ENCODE results near the gene SACS.

DNA sequence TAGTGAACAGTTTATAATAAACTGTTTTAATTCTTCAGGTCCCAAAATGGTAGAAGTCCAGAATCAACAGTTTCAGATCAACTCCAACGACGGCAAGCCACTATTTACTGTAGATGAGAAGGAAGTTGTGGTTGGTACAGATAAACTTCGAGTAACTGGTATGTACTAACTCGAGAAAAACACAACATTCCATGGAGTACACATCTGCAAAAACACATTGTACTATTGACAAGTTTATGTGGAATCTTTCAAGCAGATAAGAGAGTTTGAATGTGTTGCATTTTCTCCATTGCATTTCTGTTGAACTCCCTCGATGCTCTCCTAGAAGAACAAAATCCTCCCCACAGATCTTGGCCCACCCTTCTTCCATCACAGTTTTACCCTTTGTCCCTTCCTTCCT lies 154.2 kb downstream of the SACS start:
- no peak for TF ChIP-seq YY1 (IDR thresholded peaks at IDR 0.05)
- TF ChIP-seq, protein P1, sequence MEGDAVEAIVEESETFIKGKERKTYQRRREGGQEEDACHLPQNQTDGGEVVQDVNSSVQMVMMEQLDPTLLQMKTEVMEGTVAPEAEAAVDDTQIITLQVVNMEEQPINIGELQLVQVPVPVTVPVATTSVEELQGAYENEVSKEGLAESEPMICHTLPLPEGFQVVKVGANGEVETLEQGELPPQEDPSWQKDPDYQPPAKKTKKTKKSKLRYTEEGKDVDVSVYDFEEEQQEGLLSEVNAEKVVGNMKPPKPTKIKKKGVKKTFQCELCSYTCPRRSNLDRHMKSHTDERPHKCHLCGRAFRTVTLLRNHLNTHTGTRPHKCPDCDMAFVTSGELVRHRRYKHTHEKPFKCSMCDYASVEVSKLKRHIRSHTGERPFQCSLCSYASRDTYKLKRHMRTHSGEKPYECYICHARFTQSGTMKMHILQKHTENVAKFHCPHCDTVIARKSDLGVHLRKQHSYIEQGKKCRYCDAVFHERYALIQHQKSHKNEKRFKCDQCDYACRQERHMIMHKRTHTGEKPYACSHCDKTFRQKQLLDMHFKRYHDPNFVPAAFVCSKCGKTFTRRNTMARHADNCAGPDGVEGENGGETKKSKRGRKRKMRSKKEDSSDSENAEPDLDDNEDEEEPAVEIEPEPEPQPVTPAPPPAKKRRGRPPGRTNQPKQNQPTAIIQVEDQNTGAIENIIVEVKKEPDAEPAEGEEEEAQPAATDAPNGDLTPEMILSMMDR (IDR thresholded peaks at IDR 0.05; ENCODE audit: low read depth, low read length, missing input control) = no peak
- no peak for TF ChIP-seq HNF4A (conservative IDR thresholded peaks at IDR 0.05)
- TF ChIP-seq SP1 (IDR thresholded peaks at IDR 0.05) = no peak
- TF ChIP-seq REST (IDR thresholded peaks at IDR 0.05) = no peak
- TF ChIP-seq FOXA1 (IDR thresholded peaks at IDR 0.05) = no peak
- TF ChIP-seq HNF4G (IDR thresholded peaks at IDR 0.05) = no peak
- no peak for TF ChIP-seq JUND (IDR thresholded peaks at IDR 0.05)
- TF ChIP-seq ATF3 (IDR thresholded peaks at IDR 0.05) = no peak

All from liver (tissue), 3 donors.